Measurements from ENCODE around the gene BRD9. TPM values are rescaled to one million over a fixed set of nuclear protein-coding genes. Genes with fewer than 3 reads are reported as not detected.

BRD9 gene
- total and polyA plus RNA-seq, 2 of the 4 experiments (the other 2 are of a cell fraction), result 22.0 to 43.4 TPM

DNA sequence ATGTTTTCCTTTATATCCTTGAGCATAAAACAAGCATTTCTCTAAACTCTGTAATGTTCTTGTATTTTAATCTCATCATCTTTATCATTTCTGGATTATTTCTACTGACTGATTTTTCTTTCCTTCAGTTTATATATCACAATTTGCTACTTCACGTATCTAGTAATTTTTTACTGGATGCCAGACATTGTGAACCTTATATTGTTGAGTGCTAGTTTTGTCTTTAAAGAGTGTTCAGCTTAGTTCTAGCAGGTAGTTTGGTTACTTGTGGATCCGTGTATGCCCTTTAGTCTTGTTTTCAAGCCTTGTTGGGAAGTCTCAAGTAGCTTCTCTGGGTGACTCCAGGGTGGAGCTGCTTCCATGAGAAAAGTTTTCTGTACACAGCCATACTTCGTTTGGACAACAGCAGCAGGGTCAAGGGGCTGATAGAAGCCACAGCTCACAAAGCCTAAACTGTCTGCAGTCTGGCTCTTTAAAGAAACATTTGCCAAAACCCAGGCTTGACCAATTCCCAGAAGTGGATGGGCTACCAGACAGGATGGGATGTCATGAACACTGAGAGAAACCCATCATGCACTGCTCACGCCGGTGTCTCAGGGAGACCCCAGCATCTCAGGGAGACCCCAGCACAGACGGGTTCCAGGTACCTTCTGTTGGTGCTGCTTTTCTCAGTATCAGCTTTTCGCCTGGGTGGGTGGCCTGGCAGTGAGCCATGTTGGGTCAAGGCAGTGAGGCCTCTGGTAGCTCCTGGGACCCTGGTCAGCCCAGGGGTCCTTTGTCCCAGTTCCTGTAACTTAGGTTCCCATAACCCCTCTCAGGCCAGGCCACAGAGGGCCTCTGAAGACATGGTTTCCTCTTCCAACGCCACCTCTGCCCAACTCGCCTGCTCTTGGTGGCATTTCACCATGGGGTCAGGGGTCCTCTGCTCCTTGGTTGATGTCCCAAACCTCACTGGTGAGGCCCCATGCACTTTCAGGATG is 29.1 kb upstream of the BRD9 start:
- no peak overlapping the region for H3K14ac ChIP-seq (replicated peaks; ENCODE audit: low read depth, low read length)
- no peaks in the 10 kb centered on the region; the same call in 1 of the 2 replicates for H3K4me1 ChIP-seq (ENCODE audit: control insufficient read depth, insufficient read depth, low read length)
- H3K36me3 ChIP-seq (ENCODE audit: control insufficient read depth, insufficient read depth, low read length), result peaks cover 4% of the 10 kb centered on the region
- no peak overlapping the region for H4K8ac ChIP-seq (ENCODE audit: low read depth in 2 of 2, low read length in 2 of 2)
- intact Hi-C loops (cut with micrococcal nuclease) (loop anchor here (2.0 to 5.0 kb wide), 2 partner anchors 86 to 719 kb away; partner anchors contain the start of gene NKD2), in situ Hi-C loops (cut with MboI; ENCODE audit: low sequenced_read_pairs) (no loop called here), dilution Hi-C loops (cut with HindIII; ENCODE audit: low sequenced_read_pairs, unreplicated experiment) (no loop called here)
- H3K4ac ChIP-seq (ENCODE audit: low read depth, low read length), result no peak overlapping the region
- H3K79me1 ChIP-seq (ENCODE audit: low read depth in 1 of 2, low read length in 2 of 2), result no peaks in the 10 kb centered on the region
- no peaks in the 10 kb centered on the region for H3K9me1 ChIP-seq (ENCODE audit: insufficient read depth, low read length)
- H3K4me3 ChIP-seq (ENCODE audit: insufficient read depth, low read depth, low read length), result no peak overlapping the region
- no peaks in the 10 kb centered on the region for H3K9me3 ChIP-seq (ENCODE audit: control insufficient read depth, insufficient read depth, low read length)
- H2AFZ ChIP-seq (replicated peaks; ENCODE audit: low read length, poor library complexity), result no peak overlapping the region
- BruUV-seq (replicated peaks), result no TSS peak
- H3K4me2 ChIP-seq (ENCODE audit: low read depth, low read length), result no peak overlapping the region
- no peak overlapping the region for H2AK5ac ChIP-seq (ENCODE audit: low read depth, low read length)
- no peak overlapping the region for H2BK120ac ChIP-seq (ENCODE audit: low read depth, low read length)
- no peak overlapping the region for H2BK5ac ChIP-seq (ENCODE audit: low read depth, low read length, poor library complexity, severe bottlenecking)
- H3K23ac ChIP-seq (ENCODE audit: low read depth, low read length), result no peak overlapping the region
- no peak overlapping the region for H3K56ac ChIP-seq (ENCODE audit: extremely low read depth, insufficient read depth, low read length)
- no peak for TF ChIP-seq FOS (IDR thresholded peaks at IDR 0.05; ENCODE audit: low read depth, low read length)
- no peak for TF ChIP-seq CEBPB (IDR thresholded peaks at IDR 0.05; ENCODE audit: low read depth, low read length)
- TF ChIP-seq MAFK (IDR thresholded peaks at IDR 0.05; ENCODE audit: low read depth, low read length), result no peak
- TF ChIP-seq SMC3 (IDR thresholded peaks at IDR 0.05; ENCODE audit: low read depth, low read length), result no peak
- no peak for TF ChIP-seq RAD21 (IDR thresholded peaks at IDR 0.05; ENCODE audit: low read length)
- TF ChIP-seq RFX5 (IDR thresholded peaks at IDR 0.05; ENCODE audit: low read depth, low read length), result no peak
- TF ChIP-seq NFE2L2 (IDR thresholded peaks at IDR 0.05; ENCODE audit: low read depth, low read length), result no peak
- TF ChIP-seq BHLHE40 (IDR thresholded peaks at IDR 0.05; ENCODE audit: low read depth, low read length), result no peak
- TF ChIP-seq POLR2A (IDR thresholded peaks at IDR 0.05; ENCODE audit: low read depth, low read length), result no peak
- no peak overlapping the region for H2BK15ac ChIP-seq (ENCODE audit: low read depth, low read length)
- no peak overlapping the region for H2AK9ac ChIP-seq (replicated peaks; ENCODE audit: low read depth, low read length, poor library complexity)
- WGBS, 2 experiments (ENCODE audit: extremely low coverage in 2 of 2, insufficient read length in 1 of 2), result no CpG with 5 or more reads among the region's 9 CpGs
- no peak overlapping the region for H3K9ac ChIP-seq (ENCODE audit: low read depth, low read length)
- H4K91ac ChIP-seq (ENCODE audit: insufficient read depth, low read depth, low read length), result no peak overlapping the region
- ChIA-PET CTCF (interaction anchor here (3.2 kb wide), 1 partner anchor 246 kb away, joined by 17 read pairs; no protein-coding TSS in a partner anchor), POLR2A (ENCODE audit: unreplicated experiment) (no interaction called here)
- no peak overlapping the region for H2BK20ac ChIP-seq (ENCODE audit: low read depth, low read length)
- H3K27me3 ChIP-seq (ENCODE audit: control insufficient read depth, insufficient read depth, low read length), result peaks cover 6% of the 10 kb centered on the region
- H4K5ac ChIP-seq (ENCODE audit: low read depth, low read length), result no peak overlapping the region
- no peak overlapping the region for H3K18ac ChIP-seq (ENCODE audit: low read depth, low read length)
- no peak for ATAC-seq (ENCODE audit: low read depth)
- no peak for DNase-seq
- H4K20me1 ChIP-seq (ENCODE audit: insufficient read depth, low read length), result no peaks in the 10 kb centered on the region
- no peak overlapping the region for H3K27ac ChIP-seq (ENCODE audit: insufficient read depth, low read length)

Measured in IMR-90 (cell line).